Spleen (tissue), 11 donors: ENCODE measurements around the gene RAB40C. TPM values are rescaled to one million over a fixed set of nuclear protein-coding genes. Genes with fewer than 3 reads are reported as not detected.

ENCODE experiments used
- DNase-seq: peaks from one replicate; pipeline ENCODE4 v3.0.0-alpha.2; 2020
- H3K27ac ChIP-seq, 8 donors: fragments of 200-600 bp; sonication (generic) in 7 of 8; 1 replicate in 4 of 8; 2 replicates in 4 of 8; pipeline versions ENCODE4 v1.5.0 to v1.8.0; 2016 to 2021; ENCODE audit warnings: inconsistent platforms in 4 of 8, mild to moderate bottlenecking in 4 of 8, moderate library complexity in 1 of 8
- H3K27me3 ChIP-seq, 7 donors: fragments of 200-600 bp; sonication (generic) in 6 of 7; replicated peaks in 1 of 7; 1 replicate in 4 of 7; 2 replicates in 3 of 7; pipeline versions ENCODE4 v1.5.0 to v1.8.0; 2016 to 2021; ENCODE audit warnings: inconsistent platforms in 3 of 7, mild to moderate bottlenecking in 1 of 7
- H3K36me3 ChIP-seq, 6 donors: fragments of 200-600 bp; sonication (generic) in 5 of 6; 1 replicate in 4 of 6; 2 replicates in 2 of 6; pipeline versions ENCODE4 v1.5.0 to v1.8.0; 2016 to 2021; ENCODE audit warnings: inconsistent platforms in 2 of 6
- H3K4me1 ChIP-seq, 6 donors: fragments of 200-600 bp; sonication (generic) in 5 of 6; 1 replicate in 3 of 6; 2 replicates in 3 of 6; pipeline versions ENCODE4 v1.5.0 to v1.8.0; 2016 to 2021; ENCODE audit warnings: inconsistent platforms in 3 of 6
- H3K4me3 ChIP-seq, 8 donors: fragments of 200-600 bp; sonication (generic) in 7 of 8; 1 replicate in 4 of 8; 2 replicates in 4 of 8; pipeline versions ENCODE4 v1.5.0 to v1.8.0; 2016 to 2021; ENCODE audit warnings: inconsistent platforms in 4 of 8, mild to moderate bottlenecking in 4 of 8, moderate library complexity in 2 of 8
- H3K9me3 ChIP-seq, 8 donors: fragments of 200-600 bp; sonication (generic) in 7 of 8; 1 replicate in 4 of 8; 2 replicates in 4 of 8; pipeline versions ENCODE4 v1.5.0 to v1.8.0; 2016 to 2021; ENCODE audit warnings: inconsistent platforms in 4 of 8
- POLR2A ChIP-seq, 3 donors: fragments of 450-650 bp; IDR thresholded peaks; one replicate each; pipeline ENCODE4 v1.5.1; 2017; ENCODE audit warnings: antibody characterized with exemption in 3 of 3, mild to moderate bottlenecking in 1 of 3
- POLR2AphosphoS5 ChIP-seq, 3 donors: sonication (generic); formaldehyde crosslinking; IDR thresholded peaks; one replicate each; pipeline ENCODE4 v1.5.1; 2017; ENCODE audit warnings: antibody characterized with exemption in 3 of 3
- WGBS, 5 donors: extraction: QIAGEN DNeasy Blood & Tissue Kit in 3 of 5; methylation state at CpG; one replicate each; pipeline versions ENCODE4 v1.1.5 to v1.1.7; 2013 to 2018; 5-methylcytosine and 5-hydroxymethylcytosine counted together
- intact Hi-C: fragments of 100-400 bp; cut with DNase I; formaldehyde crosslinking; loops from one replicate; pipeline ENCODE4 v1.15.0; 2023; ENCODE audit warnings: low total_unique reads
- polyA plus RNA-seq, 3 donors: library from polyadenylated mRNA; stranded (reverse); fragments of 200-250 nt; gene quantifications; one replicate each; pipeline ENCODE4 v1.2.1, GENCODE V29; 2013
- total RNA-seq, 7 donors: library from RNA; depleted of rRNA in 3 of 7; stranded (reverse); fragments of >200 nt in 3 of 7; fragmentation: NEBNext Ultra II Directional in 4 of 7; extraction: Animal tissue kit (Norgen Biotek cat#: 25700) in 4 of 7; gene quantifications; one replicate each; pipeline versions ENCODE4 v1.1.0 to v1.2.1, GENCODE V29; 2016 to 2021
- TF ChIP-seq, protein P1 (sequence below), 11 experiments: fragments of 200-600 bp in 7 of 11; fragments of 450-650 bp in 4 of 11; sonication (generic) in 4 of 11; IDR thresholded peaks in 8 of 11; conservative IDR thresholded peaks in 3 of 11; 1 replicate in 7 of 11; 2 replicates in 4 of 11; pipeline versions ENCODE4 v1.4.0 to v1.8.0; 2016 to 2021; ENCODE audit warnings: antibody characterized with exemption in 11 of 11, inconsistent platforms in 4 of 11, mild to moderate bottlenecking in 1 of 11
- donor health status: healthy with polysubstance abuse.
- donor health status: DM: no; HTN: no; CAD: no; lungs with moderate emphysema.
- donor health status: DM: no; HTN: no; CAD: no.
- donor health status: Bipolar disorder and iron deficiency.
- donor health status: healthy.
- donor health status: DM: no; HTN: no; CAD: no.
- donor health status: DM: yes; HTN: yes; CAD: no.

Gene RAB40C
- total and polyA plus RNA-seq, 10 donors = 8.1 to 21.6 (median 15.2) TPM

DNA sequence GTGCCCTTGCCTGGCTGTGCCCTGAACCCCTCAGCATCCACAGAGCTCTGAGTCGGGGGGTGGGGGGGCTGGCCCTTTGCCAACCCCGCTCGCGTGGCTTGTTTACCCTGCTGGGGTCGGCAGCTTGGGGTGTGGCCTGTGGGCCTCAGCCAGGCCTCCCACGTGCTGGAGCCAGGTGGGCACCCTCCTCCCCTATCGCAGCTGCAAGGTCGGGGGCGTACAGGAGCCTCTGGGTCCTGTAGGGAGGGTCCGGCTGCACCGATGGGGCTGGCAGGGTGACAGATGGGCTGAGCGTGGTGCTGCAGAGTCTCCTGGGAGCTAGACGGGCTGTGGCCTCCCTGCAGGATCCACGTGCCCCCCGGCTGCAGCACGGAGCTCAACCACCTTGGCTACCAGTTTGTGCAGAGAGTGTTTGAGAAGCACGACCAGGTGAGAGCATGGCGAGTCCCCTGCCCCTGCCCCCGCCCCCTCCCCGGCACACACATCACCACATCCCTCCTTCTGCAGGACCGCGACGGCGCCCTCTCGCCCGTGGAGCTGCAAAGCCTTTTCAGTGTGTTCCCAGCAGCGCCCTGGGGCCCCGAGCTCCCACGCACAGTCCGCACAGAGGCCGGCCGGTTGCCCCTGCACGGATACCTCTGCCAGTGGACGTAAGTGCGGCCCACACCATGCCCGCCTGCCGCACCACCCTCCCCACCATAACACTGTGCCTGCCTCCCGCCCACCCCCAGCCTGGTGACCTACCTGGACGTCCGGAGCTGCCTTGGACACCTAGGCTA, 81.7 kb downstream of the RAB40C start:
- Histone ChIP-seq H3K4me1 (peaks cover 28 to 71% (median 51%) of the 10 kb centered on the region in 6 donors), H3K9me3 (no peaks in the 10 kb centered on the region), H3K4me3 (no peak overlapping the region), H3K27ac (no peak overlapping the region), H3K27me3 (peaks cover 0 to 23% (median 7%) of the 10 kb centered on the region in 7 donors), H3K36me3 (peaks cover 0 to 57% (median 45%) of the 10 kb centered on the region in 6 donors)
- no peak for DNase-seq
- TF ChIP-seq, protein P1, sequence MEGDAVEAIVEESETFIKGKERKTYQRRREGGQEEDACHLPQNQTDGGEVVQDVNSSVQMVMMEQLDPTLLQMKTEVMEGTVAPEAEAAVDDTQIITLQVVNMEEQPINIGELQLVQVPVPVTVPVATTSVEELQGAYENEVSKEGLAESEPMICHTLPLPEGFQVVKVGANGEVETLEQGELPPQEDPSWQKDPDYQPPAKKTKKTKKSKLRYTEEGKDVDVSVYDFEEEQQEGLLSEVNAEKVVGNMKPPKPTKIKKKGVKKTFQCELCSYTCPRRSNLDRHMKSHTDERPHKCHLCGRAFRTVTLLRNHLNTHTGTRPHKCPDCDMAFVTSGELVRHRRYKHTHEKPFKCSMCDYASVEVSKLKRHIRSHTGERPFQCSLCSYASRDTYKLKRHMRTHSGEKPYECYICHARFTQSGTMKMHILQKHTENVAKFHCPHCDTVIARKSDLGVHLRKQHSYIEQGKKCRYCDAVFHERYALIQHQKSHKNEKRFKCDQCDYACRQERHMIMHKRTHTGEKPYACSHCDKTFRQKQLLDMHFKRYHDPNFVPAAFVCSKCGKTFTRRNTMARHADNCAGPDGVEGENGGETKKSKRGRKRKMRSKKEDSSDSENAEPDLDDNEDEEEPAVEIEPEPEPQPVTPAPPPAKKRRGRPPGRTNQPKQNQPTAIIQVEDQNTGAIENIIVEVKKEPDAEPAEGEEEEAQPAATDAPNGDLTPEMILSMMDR (IDR thresholded peaks at IDR 0.05 in 8 of 11, conservative IDR thresholded peaks at IDR 0.05 in 3 of 11) = no peak
- no peak for TF ChIP-seq POLR2AphosphoS5 (IDR thresholded peaks at IDR 0.05)
- TF ChIP-seq POLR2A (IDR thresholded peaks at IDR 0.05) = no peak
- intact Hi-C loops = no loop called here
- WGBS, 5 donors = 88 to 97% (median 90%) methylated on average over 13 to 40 of the region's 40 CpGs

DNA sequence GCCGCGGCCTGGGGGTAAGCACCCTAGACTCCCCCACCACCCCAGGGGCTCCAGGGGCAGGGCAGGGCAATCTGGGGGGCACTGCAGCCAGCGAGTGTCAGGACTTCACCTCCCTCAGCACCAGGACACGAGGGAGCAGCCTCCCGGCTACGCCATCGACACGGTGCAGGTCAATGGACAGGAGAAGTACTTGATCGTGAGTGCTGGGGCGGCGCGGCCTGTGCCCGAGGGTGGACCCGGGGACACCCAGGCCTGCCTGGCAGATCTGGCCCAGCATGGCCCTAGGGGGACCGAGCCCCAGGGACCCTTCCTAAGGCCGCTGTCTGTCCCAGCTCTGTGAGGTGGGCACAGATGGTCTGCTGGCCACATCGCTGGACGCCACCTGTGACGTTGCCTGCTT, 82.5 kb downstream of the RAB40C start:
- H3K27me3 ChIP-seq = peaks cover 0 to 31% (median 15%) of the 10 kb centered on the region in 7 donors
- no peaks in the 10 kb centered on the region for H3K9me3 ChIP-seq
- no peak for DNase-seq
- H3K27ac ChIP-seq = no peak overlapping the region
- H3K4me1 ChIP-seq = peaks cover 24 to 71% (median 49%) of the 10 kb centered on the region in 6 donors
- peaks cover 0 to 57% (median 45%) of the 10 kb centered on the region in 6 donors for H3K36me3 ChIP-seq
- TF ChIP-seq POLR2AphosphoS5 (IDR thresholded peaks at IDR 0.05) (no peak), POLR2A (IDR thresholded peaks at IDR 0.05) (no peak)
- TF ChIP-seq, protein P1 (IDR thresholded peaks at IDR 0.05 in 8 of 11, conservative IDR thresholded peaks at IDR 0.05 in 3 of 11) = no peak
- intact Hi-C loops = no loop called here
- 82 to 98% (median 96%) methylated on average over 7 to 19 of the region's 19 CpGs for WGBS, 5 donors
- no peak overlapping the region for H3K4me3 ChIP-seq

DNA sequence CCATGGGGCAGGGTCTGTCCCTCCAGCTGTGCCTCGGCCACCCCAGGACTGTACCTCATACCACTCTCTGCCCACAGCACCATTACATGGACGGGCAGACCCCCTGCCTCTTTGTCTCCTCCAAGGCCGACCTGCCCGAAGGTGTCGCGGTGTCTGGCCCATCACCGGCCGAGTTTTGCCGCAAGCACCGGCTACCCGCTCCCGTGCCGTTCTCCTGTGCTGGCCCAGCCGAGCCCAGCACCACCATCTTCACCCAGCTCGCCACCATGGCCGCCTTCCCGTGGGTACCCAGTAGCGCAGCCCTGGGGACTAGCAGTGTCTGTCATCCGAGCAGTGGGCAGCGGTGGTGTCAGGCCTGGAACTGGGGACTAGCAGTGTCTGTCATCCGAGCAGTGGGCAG, 83.0 kb downstream of the RAB40C start:
- Histone ChIP-seq H3K9me3 (no peaks in the 10 kb centered on the region), H3K27ac (no peak overlapping the region), H3K27me3 (peaks cover 0 to 36% (median 15%) of the 10 kb centered on the region in 7 donors), H3K4me1 (peaks cover 21 to 70% (median 45%) of the 10 kb centered on the region in 6 donors), H3K4me3 (no peak overlapping the region), H3K36me3 (peaks cover 0 to 57% (median 45%) of the 10 kb centered on the region in 6 donors)
- TF ChIP-seq, protein P1 (IDR thresholded peaks at IDR 0.05 in 8 of 11, conservative IDR thresholded peaks at IDR 0.05 in 3 of 11) = no peak
- TF ChIP-seq POLR2AphosphoS5 (IDR thresholded peaks at IDR 0.05) (no peak), POLR2A (IDR thresholded peaks at IDR 0.05) (no peak)
- intact Hi-C loops = no loop called here
- DNase-seq = no peak
- WGBS, 5 donors = 92 to 97% (median 96%) methylated on average over 17 to 21 of the region's 21 CpGs

DNA sequence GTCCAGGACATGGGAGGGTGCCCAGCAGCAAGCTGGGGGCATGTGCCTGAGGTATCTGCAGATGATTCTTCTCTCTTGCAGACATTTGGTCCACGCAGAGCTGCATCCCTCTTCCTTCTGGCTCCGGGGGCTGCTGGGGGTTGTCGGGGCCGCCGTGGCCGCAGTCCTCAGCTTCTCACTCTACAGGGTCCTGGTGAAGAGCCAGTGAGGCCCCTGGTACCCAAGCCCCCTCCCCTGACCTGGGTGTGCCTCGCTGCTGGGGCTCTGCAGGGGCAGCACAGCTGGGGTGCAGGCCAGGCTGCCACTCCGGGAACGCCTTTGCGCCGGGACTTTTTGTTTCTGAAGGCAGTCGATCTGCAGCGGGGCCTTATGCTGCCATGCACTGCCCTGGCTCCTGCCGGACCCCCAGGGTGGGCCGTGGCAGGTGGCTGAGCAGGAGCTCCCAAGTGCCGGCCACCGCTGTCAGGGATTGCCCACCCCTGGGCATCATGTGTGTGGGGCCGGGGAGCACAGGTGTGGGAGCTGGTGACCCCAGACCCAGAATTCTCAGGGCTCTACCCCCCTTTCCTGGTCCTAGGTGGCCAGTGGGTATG, 83.6 kb downstream of the RAB40C start:
- peaks cover 0 to 39% (median 15%) of the 10 kb centered on the region in 7 donors for H3K27me3 ChIP-seq
- no peaks in the 10 kb centered on the region for H3K9me3 ChIP-seq
- TF ChIP-seq, protein P1 (IDR thresholded peaks at IDR 0.05 in 8 of 11, conservative IDR thresholded peaks at IDR 0.05 in 3 of 11) = no peak
- no peak for TF ChIP-seq POLR2A (IDR thresholded peaks at IDR 0.05)
- TF ChIP-seq POLR2AphosphoS5 (IDR thresholded peaks at IDR 0.05) = peak in 1 of 3 donors; percentile 16
- intact Hi-C loops = no loop called here
- peaks cover 21 to 68% (median 41%) of the 10 kb centered on the region in 6 donors for H3K4me1 ChIP-seq
- DNase-seq = no peak
- 89 to 96% (median 94%) methylated on average over 5 to 18 of the region's 18 CpGs for WGBS, 5 donors
- H3K36me3 ChIP-seq = peaks cover 0 to 57% (median 45%) of the 10 kb centered on the region in 6 donors
- H3K27ac ChIP-seq = peak overlapping the region in 5 of 8 donors; percentile 37 to 61 (median 46)
- H3K4me3 ChIP-seq = no peak overlapping the region
